GM18502 (cell line): ENCODE data around the gene RAB31.

Experiments used
- ATAC-seq: cut with Tn5 transposase; IDR thresholded peaks from one replicate; pipeline ENCODE4 v1.9.1; 2021; ENCODE audit warnings: mild to moderate bottlenecking; ENCODE audit not compliant: unreplicated experiment, poor library complexity

The RAB31 gene

GRCh38 chr18:9690418-9691188, 17.5 kb upstream of the RAB31 start:
- peak; percentile 24 for ATAC-seq

GRCh38 chr18:9691235-9691634, 16.9 kb upstream of the RAB31 start:
- peak; percentile 54 for ATAC-seq

GRCh38 chr18:9694174-9694573, 13.9 kb upstream of the RAB31 start:
- no peak for ATAC-seq

- ATAC-seq, result no peak
Measured at GRCh38 chr18:9694952-9695495, 13.1 kb upstream of the RAB31 start.

GRCh38 chr18:9695605-9696004, 12.5 kb upstream of the RAB31 start:
- no peak for ATAC-seq

GRCh38 chr18:9696112-9696511, 12.0 kb upstream of the RAB31 start:
- no peak for ATAC-seq

- no peak for ATAC-seq
Measured at GRCh38 chr18:9696701-9697100, 11.4 kb upstream of the RAB31 start.

- ATAC-seq, result no peak
Measured at GRCh38 chr18:9697121-9697520, 11.0 kb upstream of the RAB31 start.

GRCh38 chr18:9698497-9698896, 9.6 kb upstream of the RAB31 start:
- ATAC-seq, result no peak

GRCh38 chr18:9700261-9700796, 7.8 kb upstream of the RAB31 start:
- ATAC-seq, result no peak

- peak; percentile 50 for ATAC-seq
Measured at GRCh38 chr18:9701609-9702349, 6.3 kb upstream of the RAB31 start.

- ATAC-seq, result no peak
Measured at GRCh38 chr18:9704233-9705118, 3.6 kb upstream of the RAB31 start.

- no peak for ATAC-seq
Measured at GRCh38 chr18:9705183-9705829, 2.8 kb upstream of the RAB31 start.

- no peak for ATAC-seq
Measured at GRCh38 chr18:9706081-9706935, 1.8 kb upstream of the RAB31 start.

- peak; percentile 1 for ATAC-seq
Measured at GRCh38 chr18:9707381-9708056, 582 bp upstream of the RAB31 start.

GRCh38 chr18:9708434-9709303, 568 bp downstream of the RAB31 start:
- ATAC-seq, result peak; percentile 13

- no peak for ATAC-seq
Measured at GRCh38 chr18:9709304-9709877, 1.3 kb downstream of the RAB31 start.
